Sigmoid colon (tissue), 4 donors: Measurements from ENCODE around the gene CRB2.

Source experiments
- CTCF ChIP-seq, 4 experiments: fragments of 450-650 bp in 3 of 4; fragments of 200-600 bp in 1 of 4; IDR thresholded peaks; one replicate each; pipeline ENCODE4 v1.5.1; 2016 to 2019; ENCODE audit warnings: antibody characterized with exemption in 4 of 4, mild to moderate bottlenecking in 3 of 4, moderate library complexity in 2 of 4
- EP300 ChIP-seq, 4 donors: sonication (generic); formaldehyde crosslinking; IDR thresholded peaks; one replicate each; pipeline ENCODE4 v1.6.1; 2017; ENCODE audit warnings: antibody characterized with exemption in 4 of 4
- POLR2A ChIP-seq, 2 donors: fragments of 450-650 bp; IDR thresholded peaks; one replicate each; pipeline ENCODE4 v1.6.1; 2016; ENCODE audit warnings: antibody characterized with exemption in 2 of 2, mild to moderate bottlenecking in 2 of 2, moderate library complexity in 2 of 2
- POLR2AphosphoS5 ChIP-seq, 4 donors: sonication (generic); formaldehyde crosslinking; IDR thresholded peaks; one replicate each; pipeline ENCODE4 v1.6.1; 2017; ENCODE audit warnings: antibody characterized with exemption in 4 of 4

- TF ChIP-seq CTCF (IDR thresholded peaks at IDR 0.05) = no peak
- TF ChIP-seq EP300 (IDR thresholded peaks at IDR 0.05) = no peak
- TF ChIP-seq POLR2AphosphoS5 (IDR thresholded peaks at IDR 0.05) = no peak
- no peak for TF ChIP-seq POLR2A (IDR thresholded peaks at IDR 0.05)
Measured at GRCh38 chr9:123410281-123410910, 54.4 kb downstream of the CRB2 start.
